AG04449 (cell line): ENCODE data around the gene OGFOD3.
"Not testable (repeated sequence)": the region's sequence is repeated elsewhere in the genome, so short reads cannot be mapped to it uniquely, and the experiment has no call there.

ENCODE experiments used
- CTCF ChIA-PET: fragments of 350-600 bp; formaldehyde crosslinking; extraction: SDS; loops from one replicate; lab custom pipeline; 2021; ENCODE audit warnings: antibody characterized with exemption; lab: Yijun Ruan, JAX
- POLR2A ChIA-PET: fragments of 400-600, 350-600 bp; formaldehyde crosslinking; extraction: SDS; loops from one replicate; lab custom pipeline; 2020; ENCODE audit warnings: antibody characterized with exemption, inconsistent platforms; lab: Yijun Ruan, JAX
- DNase-seq: peaks from one replicate; pipeline ENCODE4 v3.0.0-alpha.2; 2010; ENCODE audit warnings: low read depth, low spot score
- H3K4me3 ChIP-seq: 2 replicates; pipeline ENCODE4 v1.5.1; 2011; ENCODE audit warnings: low read depth, mild to moderate bottlenecking, control low read depth, low read length
- CTCF ChIP-seq: IDR thresholded peaks from one replicate; pipeline ENCODE4 v1.5.1; 2011; ENCODE audit warnings: mild to moderate bottlenecking, moderate library complexity, low read length, control low read depth, inconsistent platforms; ENCODE audit not compliant: insufficient read depth; ENCODE audit errors: missing control alignments

OGFOD3 gene

GRCh38 chr17:82461827-82462524, 43.6 kb upstream of the OGFOD3 start:
- no peak for TF ChIP-seq CTCF
- DNase-seq = no peak
- CTCF ChIA-PET = no interaction called here
- POLR2A ChIA-PET = no interaction called here
- no peak overlapping the region for H3K4me3 ChIP-seq

GRCh38 chr17:82459936-82460335, 41.5 kb upstream of the OGFOD3 start:
- DNase-seq, H3K4me3 ChIP-seq, POLR2A ChIA-PET: not testable (repeated sequence)
- CTCF ChIA-PET = interaction anchor here (1.1 to 1.6 kb wide), 3 partner anchors 14 to 95 kb away, joined by 3 to 4 read pairs (median 4); no protein-coding TSS in a partner anchor

- POLR2A ChIA-PET = no interaction called here
These were observed 40.6 kb upstream of the OGFOD3 start for GRCh38 chr17:82458885-82459424.

GRCh38 chr17:82458179-82458884, 39.9 kb upstream of the OGFOD3 start, which contains the start of gene NARF:
Gene NARF (plus strand): TSS chr17:82458741. CDS start chr17:82458804, 63 bp downstream.
- CTCF ChIA-PET = interaction anchor here (1.2 kb wide), 1 partner anchor 13 kb away, joined by 3 read pairs; no protein-coding TSS in a partner anchor
- peak within 1 kb of the TSS; percentile 82 for H3K4me3 ChIP-seq
- TF ChIP-seq CTCF = no peak
- POLR2A ChIA-PET = interaction anchor here (1.0 kb wide), 1 partner anchor 17 kb away, joined by 4 read pairs; no protein-coding TSS in a partner anchor
- peak; percentile 88 for DNase-seq

More at GRCh38 chr17:82458885-82459424, 40.6 kb upstream of the OGFOD3 start:
- CTCF ChIA-PET = interaction anchor here (1.1 to 1.6 kb wide), 3 partner anchors 15 to 96 kb away, joined by 3 to 4 read pairs (median 4); no protein-coding TSS in a partner anchor
- no peak for TF ChIP-seq CTCF
- no peak for DNase-seq
- H3K4me3 ChIP-seq = peak overlapping the region; percentile 82

- POLR2A ChIA-PET = interaction anchor here (1.0 kb wide), 1 partner anchor 18 kb away, joined by 4 read pairs; no protein-coding TSS in a partner anchor
- H3K4me3 ChIP-seq = peak overlapping the region; percentile 82
- CTCF ChIA-PET = interaction anchor here (1.2 kb wide), 1 partner anchor 12 kb away, joined by 3 read pairs; no protein-coding TSS in a partner anchor
- no peak for DNase-seq
- no peak for TF ChIP-seq CTCF
These were observed 39.5 kb upstream of the OGFOD3 start for GRCh38 chr17:82457929-82458178.

- DNase-seq = no peak
- ChIA-PET CTCF (interaction anchor here (1.2 kb wide), 1 partner anchor 12 kb away, joined by 3 read pairs; no protein-coding TSS in a partner anchor), POLR2A (interaction anchor here (1.0 kb wide), 1 partner anchor 18 kb away, joined by 4 read pairs; no protein-coding TSS in a partner anchor)
- TF ChIP-seq CTCF = no peak
- peak overlapping the region; percentile 82 for H3K4me3 ChIP-seq
These were observed 38.9 kb upstream of the OGFOD3 start for GRCh38 chr17:82457073-82457928.

- DNase-seq, H3K4me3 ChIP-seq, POLR2A ChIA-PET, CTCF ChIA-PET: not testable (repeated sequence)
These were observed 35.3 kb upstream of the OGFOD3 start for GRCh38 chr17:82453706-82454105.

GRCh38 chr17:82453151-82453550, 34.8 kb upstream of the OGFOD3 start:
- DNase-seq, CTCF ChIA-PET, POLR2A ChIA-PET, H3K4me3 ChIP-seq: not testable (repeated sequence)
